ENCODE data around the gene CLNK. TPM values are rescaled to one million over a fixed set of nuclear protein-coding genes. Genes with fewer than 3 reads are reported as not detected.

CLNK gene
- total RNA-seq, 4 donors from 2014 or later, result 0.17 to 1.3 (median 0.45) TPM; not detected in 1

GRCh38 chr4:10437735-10438134, 246.8 kb downstream of the CLNK start:
- 0 to 33% methylated on average over 1 of the region's 1 CpG for WGBS, 2 donors
- no peak for DNase-seq (ENCODE audit: low spot score in 2 of 2)
- intact Hi-C loops (cut with DNase I; ENCODE audit: low total_unique reads), result no loop called here
- no peak overlapping the region for H3K4me3 ChIP-seq (ENCODE audit: low read depth, poor library complexity, severe bottlenecking)
- TF ChIP-seq POLR2A (IDR thresholded peaks at IDR 0.05) (no peak), CTCF (IDR thresholded peaks at IDR 0.05) (no peak)

Other genes starting within 250 kb of the CLNK start
- 10 to 100 TPM in 3 of 4 donors, 1 to 10 TPM in 1; 9.8 to 55.6 (median 26.4) TPM for gene ZNF518B, start 227.3 kb downstream of the CLNK start, total RNA-seq

All from lower leg skin (tissue), 4 donors.